Ascending aorta (tissue), 2 donors: Measurements from ENCODE around the gene PPP6C. TPM values are rescaled to one million over a fixed set of nuclear protein-coding genes. Genes with fewer than 3 reads are reported as not detected.
"Not testable (repeated sequence)": the region's sequence is repeated elsewhere in the genome, so short reads cannot be mapped to it uniquely, and the experiment has no call there.

ENCODE experiments used
- DNase-seq, 2 donors: peaks; one replicate each; pipeline ENCODE4 v3.0.0-alpha.2; 2019; ENCODE audit warnings: low spot score in 2 of 2
- H3K27ac ChIP-seq, 2 donors: fragments of 200-600 bp; sonication (generic); one replicate each; pipeline ENCODE4 v1.5.1; 2016 to 2017; ENCODE audit warnings: mild to moderate bottlenecking in 1 of 2
- H3K27me3 ChIP-seq: fragments of 200-600 bp; sonication (generic); one replicate; pipeline ENCODE4 v1.5.1; 2017
- H3K36me3 ChIP-seq, 2 donors: fragments of 200-600 bp; sonication (generic); one replicate each; pipeline ENCODE4 v1.5.1; 2016
- H3K4me1 ChIP-seq, 2 donors: fragments of 200-600 bp; sonication (generic); one replicate each; pipeline ENCODE4 v1.5.1; 2016 to 2017; ENCODE audit warnings: mild to moderate bottlenecking in 1 of 2
- H3K4me3 ChIP-seq, 2 donors: fragments of 200-600 bp; sonication (generic); one replicate each; pipeline ENCODE4 v1.5.1; 2016 to 2017; ENCODE audit warnings: mild to moderate bottlenecking in 1 of 2
- H3K9me3 ChIP-seq, 2 donors: fragments of 200-600 bp; sonication (generic); one replicate each; pipeline ENCODE4 v1.5.1; 2016
- intact Hi-C: fragments of 100-400 bp; cut with DNase I; formaldehyde crosslinking; loops from one replicate; pipeline ENCODE4 v1.15.1; 2023
- total RNA-seq: library from RNA; depleted of rRNA; stranded (reverse); fragments of >200 nt; gene quantifications from one replicate; pipeline ENCODE4 v1.1.0, GENCODE V29; 2016
- TF ChIP-seq, protein P1 (sequence below), 3 experiments: fragments of 200-600 bp in 2 of 3; fragments of 450-650 bp in 1 of 3; sonication (generic) in 2 of 3; IDR thresholded peaks; one replicate each; pipeline ENCODE4 v1.5.1; 2016 to 2019; ENCODE audit warnings: antibody characterized with exemption in 3 of 3, mild to moderate bottlenecking in 1 of 3, moderate library complexity in 1 of 3

PPP6C gene
- total RNA-seq, result 33.8 TPM

DNA sequence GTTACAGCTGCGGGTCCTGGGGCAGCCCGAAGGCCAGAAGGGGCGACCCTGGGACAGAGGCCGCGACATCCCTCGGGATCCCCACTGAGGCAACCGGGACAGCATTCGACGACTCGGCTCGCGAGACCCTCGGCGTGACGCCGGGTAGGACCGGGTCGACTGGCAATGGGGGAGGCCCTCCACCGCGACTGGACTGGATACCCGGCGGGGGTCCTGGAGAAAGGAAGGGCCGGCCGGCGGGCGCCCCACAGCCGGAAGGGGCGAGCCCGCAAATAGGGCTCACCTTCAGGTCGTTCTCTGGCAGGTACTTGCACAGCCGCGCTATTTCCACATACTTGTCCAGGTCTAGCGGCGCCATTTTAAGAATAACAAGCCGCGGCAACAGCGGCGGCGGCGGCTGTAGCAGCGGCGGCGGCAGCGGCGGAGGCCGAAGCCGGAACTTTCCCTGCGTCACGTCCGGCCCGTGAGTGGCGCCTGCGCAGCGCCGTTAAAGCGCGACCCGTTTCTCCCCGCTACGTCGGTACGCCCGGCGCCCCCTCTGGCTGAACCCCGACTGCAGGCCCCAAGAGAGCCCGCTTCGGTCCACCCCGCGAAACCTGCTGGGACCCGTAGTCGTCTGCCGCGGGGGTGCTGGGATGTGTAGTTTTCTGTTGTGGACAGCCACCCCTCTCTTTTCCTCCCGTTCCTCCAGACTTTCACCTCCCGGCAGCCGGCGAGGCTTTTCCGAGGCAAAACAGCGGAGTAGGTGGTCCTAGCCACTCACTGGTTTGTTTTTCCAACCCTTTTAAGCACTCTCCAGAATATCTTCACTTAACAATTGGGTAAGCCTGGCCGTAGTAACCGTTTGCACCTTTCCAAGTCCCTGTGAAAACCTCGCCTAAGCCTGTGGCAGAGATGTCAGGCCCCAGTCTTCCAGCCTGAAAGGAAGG lies at the start of gene PPP6C:
TSS of gene PPP6C (minus strand) at position 443 of the 929 bp plus-strand sequence. CDS start at position 358, 85 bp downstream.
- Histone ChIP-seq H3K4me3 (peak within 1 kb of the TSS; percentile 84 to 99), H3K27me3 (no peaks in the 10 kb centered on the region), H3K36me3 (no peaks in the 10 kb centered on the region), H3K4me1 (peaks cover 9 to 44% of the 10 kb centered on the region in 2 donors), H3K27ac (peak within 1 kb of the TSS; percentile 98 to 99), H3K9me3 (no peaks in the 10 kb centered on the region)
- DNase-seq, result peak; percentile 80 to 98
- TF ChIP-seq, protein P1, sequence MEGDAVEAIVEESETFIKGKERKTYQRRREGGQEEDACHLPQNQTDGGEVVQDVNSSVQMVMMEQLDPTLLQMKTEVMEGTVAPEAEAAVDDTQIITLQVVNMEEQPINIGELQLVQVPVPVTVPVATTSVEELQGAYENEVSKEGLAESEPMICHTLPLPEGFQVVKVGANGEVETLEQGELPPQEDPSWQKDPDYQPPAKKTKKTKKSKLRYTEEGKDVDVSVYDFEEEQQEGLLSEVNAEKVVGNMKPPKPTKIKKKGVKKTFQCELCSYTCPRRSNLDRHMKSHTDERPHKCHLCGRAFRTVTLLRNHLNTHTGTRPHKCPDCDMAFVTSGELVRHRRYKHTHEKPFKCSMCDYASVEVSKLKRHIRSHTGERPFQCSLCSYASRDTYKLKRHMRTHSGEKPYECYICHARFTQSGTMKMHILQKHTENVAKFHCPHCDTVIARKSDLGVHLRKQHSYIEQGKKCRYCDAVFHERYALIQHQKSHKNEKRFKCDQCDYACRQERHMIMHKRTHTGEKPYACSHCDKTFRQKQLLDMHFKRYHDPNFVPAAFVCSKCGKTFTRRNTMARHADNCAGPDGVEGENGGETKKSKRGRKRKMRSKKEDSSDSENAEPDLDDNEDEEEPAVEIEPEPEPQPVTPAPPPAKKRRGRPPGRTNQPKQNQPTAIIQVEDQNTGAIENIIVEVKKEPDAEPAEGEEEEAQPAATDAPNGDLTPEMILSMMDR (IDR thresholded peaks at IDR 0.05), result peak; percentile 53 to 68 (median 60)
- intact Hi-C loops, result loop anchor here (1.0 to 2.0 kb wide), 5 partner anchors 11 to 248 kb away; partner anchors contain the start of genes GOLGA1, HSPA5, RABEPK and SCAI

DNA sequence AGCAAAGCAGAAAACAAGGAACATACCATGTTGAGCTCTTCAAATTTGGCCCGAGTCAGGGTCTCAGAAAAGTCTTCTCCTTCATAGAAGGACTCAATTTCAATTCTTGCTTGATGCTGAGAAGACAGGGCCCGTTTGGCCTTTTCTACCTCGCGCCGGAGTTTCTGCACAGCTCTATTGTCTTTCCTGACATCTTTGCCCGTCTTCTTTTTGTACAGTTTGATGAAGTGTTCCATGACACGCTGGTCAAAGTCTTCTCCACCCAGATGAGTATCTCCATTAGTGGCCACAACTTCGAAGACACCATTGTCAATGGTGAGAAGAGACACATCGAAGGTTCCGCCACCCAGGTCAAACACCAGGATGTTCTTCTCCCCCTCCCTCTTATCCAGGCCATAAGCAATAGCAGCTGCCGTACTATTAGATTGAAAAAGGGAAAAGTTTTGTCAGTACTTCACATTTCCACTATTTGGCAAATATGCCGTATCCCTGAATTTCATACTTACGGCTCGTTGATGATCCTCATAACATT lies 49.4 kb upstream of the PPP6C start:
- Histone ChIP-seq H3K9me3 (no peaks in the 10 kb centered on the region), H3K36me3 (peaks cover 36 to 50% of the 10 kb centered on the region in 2 donors), H3K27me3 (no peaks in the 10 kb centered on the region), H3K4me1 (peaks cover 16 to 44% of the 10 kb centered on the region in 2 donors), H3K4me3 (peak overlapping the region; percentile 79 to 95), H3K27ac (no peak overlapping the region)
- intact Hi-C loops, result no loop called here
- TF ChIP-seq, protein P1 (IDR thresholded peaks at IDR 0.05), result no peak
- DNase-seq, result no peak

DNA sequence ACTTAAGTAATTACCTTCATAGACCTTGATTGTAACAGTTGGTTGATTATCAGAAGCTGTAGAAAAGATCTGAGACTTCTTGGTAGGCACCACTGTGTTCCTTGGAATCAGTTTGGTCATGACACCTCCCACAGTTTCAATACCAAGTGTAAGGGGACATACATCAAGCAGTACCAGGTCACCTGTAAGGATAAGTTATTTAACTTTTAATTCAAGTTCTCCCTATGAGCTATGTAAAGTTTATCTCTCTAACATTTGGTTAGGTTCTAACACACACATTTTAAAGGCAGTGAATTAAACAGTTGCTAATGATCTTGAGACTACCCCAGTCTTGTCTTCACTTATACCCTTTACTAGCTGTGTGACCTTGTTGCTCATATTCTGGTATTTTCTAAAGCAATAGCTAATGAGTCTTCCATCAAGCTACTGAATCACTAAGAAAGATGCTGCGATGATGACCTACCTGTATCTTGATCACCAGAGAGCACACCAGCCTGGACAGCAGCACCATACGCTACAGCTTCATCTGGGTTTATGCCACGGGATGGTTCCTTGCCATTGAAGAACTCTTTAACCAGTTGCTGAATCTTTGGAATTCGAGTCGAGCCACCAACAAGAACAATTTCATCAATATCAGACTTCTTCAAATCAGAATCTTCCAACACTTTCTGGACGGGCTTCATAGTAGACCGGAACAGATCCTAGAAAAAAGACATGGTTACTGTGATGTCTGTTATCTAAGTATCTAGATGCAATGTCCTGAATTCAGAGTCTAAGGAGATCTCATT lies 48.7 kb upstream of the PPP6C start:
- Histone ChIP-seq H3K36me3 (peaks cover 36 to 57% of the 10 kb centered on the region in 2 donors), H3K4me1 (peaks cover 16 to 44% of the 10 kb centered on the region in 2 donors)
- intact Hi-C loops, result no loop called here

DNA sequence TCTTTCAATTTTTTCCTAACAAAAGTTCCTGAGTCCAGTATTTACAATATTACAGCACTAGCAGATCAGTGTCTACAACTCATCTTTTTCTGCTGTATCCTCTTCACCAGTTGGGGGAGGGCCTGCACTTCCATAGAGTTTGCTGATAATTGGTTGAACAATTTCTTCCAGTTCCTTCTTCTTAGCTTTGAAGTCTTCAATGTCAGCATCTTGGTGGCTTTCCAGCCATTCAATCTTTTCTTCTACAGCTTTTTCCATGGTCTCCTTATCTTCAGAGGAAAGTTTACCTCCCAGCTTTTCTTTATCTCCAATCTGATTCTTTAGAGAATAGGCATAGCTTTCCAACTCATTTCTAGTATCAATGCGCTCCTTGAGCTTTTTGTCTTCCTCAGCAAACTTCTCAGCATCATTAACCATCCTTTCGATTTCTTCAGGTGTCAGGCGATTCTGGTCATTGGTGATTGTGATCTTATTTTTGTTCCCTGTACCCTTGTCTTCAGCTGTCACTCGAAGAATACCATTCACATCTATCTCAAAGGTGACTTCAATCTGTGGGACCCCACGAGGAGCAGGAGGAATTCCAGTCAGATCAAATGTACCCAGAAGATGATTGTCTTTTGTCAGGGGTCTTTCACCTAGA lies 47.0 kb upstream of the PPP6C start:
- H3K27ac ChIP-seq, intact Hi-C loops: not testable (repeated sequence)

More for the DNA sequence above, 48.7 kb upstream of the PPP6C start:
- TF ChIP-seq, protein P1 (IDR thresholded peaks at IDR 0.05), result no peak
- Histone ChIP-seq H3K4me3 (peak overlapping the region; percentile 79 to 95), H3K9me3 (no peaks in the 10 kb centered on the region), H3K27me3 (no peaks in the 10 kb centered on the region), H3K27ac (no peak overlapping the region)
- DNase-seq, result no peak

More for the DNA sequence above, 47.0 kb upstream of the PPP6C start:
- H3K27me3 ChIP-seq, DNase-seq, H3K9me3 ChIP-seq: not testable (repeated sequence)
- Histone ChIP-seq H3K4me3 (peak overlapping the region; percentile 15 to 95), H3K4me1 (peaks cover 16 to 40% of the 10 kb centered on the region in 2 donors), H3K36me3 (peaks cover 42 to 65% of the 10 kb centered on the region in 2 donors)
- TF ChIP-seq, protein P1 (IDR thresholded peaks at IDR 0.05), result peak in 1 of 3 experiments; percentile 5
